Fibroblast of pulmonary artery (primary cell): ENCODE results near the gene NDFIP1.

Experiments used
- DNase-seq: peaks from one replicate; pipeline ENCODE4 v3.0.0-alpha.2; 2010; ENCODE audit warnings: low read depth
- H3K4me3 ChIP-seq: replicated peaks from 2 replicates; pipeline ENCODE4 v1.5.1; 2011; ENCODE audit warnings: low read depth, mild to moderate bottlenecking, control low read depth, low read length, moderate library complexity
- TF ChIP-seq, protein P1 (sequence below): IDR thresholded peaks from 2 replicates; pipeline ENCODE4 v1.5.1; 2011; ENCODE audit warnings: mild to moderate bottlenecking, control low read depth, low read length, inconsistent platforms; ENCODE audit errors: missing control alignments

NDFIP1 gene

DNA sequence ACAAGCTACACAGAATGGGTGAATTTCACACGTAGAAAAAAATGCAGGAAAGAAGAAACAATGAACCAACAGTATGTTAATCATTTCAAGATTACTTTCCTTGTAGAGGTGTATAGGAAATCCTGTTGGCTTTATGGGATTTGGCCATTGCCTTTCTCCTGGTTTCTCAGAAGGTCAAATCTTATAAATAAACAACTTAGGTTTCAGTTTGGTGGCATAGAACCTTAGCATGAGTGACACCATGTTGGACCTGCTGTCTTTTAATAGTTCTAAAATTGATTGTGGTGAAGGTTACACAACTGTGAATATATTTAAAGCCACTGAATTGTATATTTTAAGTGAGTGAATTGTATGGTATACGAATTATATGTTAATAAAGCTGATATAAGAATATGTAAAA, 16.7 kb upstream of the NDFIP1 start:
- DNase-seq, result no peak
- TF ChIP-seq, protein P1, sequence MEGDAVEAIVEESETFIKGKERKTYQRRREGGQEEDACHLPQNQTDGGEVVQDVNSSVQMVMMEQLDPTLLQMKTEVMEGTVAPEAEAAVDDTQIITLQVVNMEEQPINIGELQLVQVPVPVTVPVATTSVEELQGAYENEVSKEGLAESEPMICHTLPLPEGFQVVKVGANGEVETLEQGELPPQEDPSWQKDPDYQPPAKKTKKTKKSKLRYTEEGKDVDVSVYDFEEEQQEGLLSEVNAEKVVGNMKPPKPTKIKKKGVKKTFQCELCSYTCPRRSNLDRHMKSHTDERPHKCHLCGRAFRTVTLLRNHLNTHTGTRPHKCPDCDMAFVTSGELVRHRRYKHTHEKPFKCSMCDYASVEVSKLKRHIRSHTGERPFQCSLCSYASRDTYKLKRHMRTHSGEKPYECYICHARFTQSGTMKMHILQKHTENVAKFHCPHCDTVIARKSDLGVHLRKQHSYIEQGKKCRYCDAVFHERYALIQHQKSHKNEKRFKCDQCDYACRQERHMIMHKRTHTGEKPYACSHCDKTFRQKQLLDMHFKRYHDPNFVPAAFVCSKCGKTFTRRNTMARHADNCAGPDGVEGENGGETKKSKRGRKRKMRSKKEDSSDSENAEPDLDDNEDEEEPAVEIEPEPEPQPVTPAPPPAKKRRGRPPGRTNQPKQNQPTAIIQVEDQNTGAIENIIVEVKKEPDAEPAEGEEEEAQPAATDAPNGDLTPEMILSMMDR, result no peak
- H3K4me3 ChIP-seq, result no peak overlapping the region

DNA sequence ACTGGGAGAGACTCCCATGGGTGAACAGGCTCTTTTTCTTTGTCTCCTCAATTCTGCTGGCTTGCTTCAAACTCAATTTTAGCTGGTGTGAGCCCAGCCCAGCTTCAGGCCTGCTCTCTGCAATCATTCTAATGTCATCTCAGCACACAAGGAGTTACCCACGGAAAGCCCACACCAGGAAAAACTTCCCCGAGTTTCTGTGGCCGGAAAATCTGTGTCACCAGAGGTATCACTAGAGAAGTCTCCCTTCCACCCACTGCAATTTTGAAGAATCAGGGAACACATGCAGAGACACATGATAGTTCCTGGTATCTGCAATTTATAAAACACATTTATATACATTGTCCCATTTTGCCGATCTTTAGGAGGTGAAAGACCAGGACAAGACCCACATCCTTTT, 13.5 kb upstream of the NDFIP1 start:
- TF ChIP-seq, protein P1, result no peak
- no peak for DNase-seq
- H3K4me3 ChIP-seq, result no peak overlapping the region

DNA sequence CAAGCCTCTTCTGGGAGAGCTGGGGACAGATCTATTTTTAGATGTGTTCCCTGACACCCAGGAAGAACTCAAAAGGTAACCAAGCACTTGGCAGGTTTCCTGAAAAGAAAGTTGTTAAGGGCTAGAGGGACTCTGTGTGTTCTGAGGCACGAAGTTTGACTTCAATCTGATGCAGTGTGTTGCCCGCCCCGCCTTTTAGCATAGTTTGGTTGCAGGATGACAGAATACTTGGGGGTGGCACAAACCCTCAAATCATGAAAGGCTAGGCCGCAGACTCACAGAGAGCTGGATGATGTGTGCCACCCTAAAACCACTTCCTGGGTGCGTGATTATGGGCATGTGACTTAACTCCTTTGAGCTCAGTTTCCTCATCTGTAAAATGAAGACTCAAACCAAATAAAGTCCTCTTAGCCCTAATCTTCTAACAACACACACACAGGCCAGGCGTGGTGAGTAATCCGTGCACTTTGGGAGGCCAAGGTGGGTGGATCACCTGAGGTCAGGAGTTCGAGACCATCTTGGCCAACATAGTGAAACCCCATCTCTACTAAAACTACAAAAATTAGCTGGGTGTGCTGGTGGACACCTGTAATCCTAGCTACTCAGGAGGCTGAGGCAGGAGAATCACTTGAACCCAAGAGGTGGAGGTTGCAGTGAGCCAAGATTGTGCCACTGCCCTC, 12.8 kb upstream of the NDFIP1 start:
- no peak overlapping the region for H3K4me3 ChIP-seq
- TF ChIP-seq, protein P1, result no peak
- DNase-seq, result no peak

DNA sequence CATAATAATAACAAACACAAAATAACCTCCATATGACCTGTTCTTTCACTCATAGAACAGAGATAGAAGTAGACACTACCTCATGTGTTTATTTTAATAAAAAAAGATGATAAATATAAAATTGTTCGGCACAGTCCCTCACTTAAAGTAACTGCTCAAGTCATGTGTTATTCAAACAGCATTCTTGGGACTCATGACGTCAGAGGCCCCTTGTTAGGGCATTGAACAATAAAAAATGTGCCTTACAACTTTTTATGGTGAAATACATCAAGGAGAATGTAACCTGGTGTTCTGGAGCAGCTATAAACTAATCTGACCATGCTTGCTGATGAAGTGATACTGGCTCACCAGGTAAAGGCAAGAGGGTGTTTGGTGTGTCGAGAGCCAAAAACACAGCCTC, 12.2 kb upstream of the NDFIP1 start:
- H3K4me3 ChIP-seq, result no peak overlapping the region
- TF ChIP-seq, protein P1, result no peak
- DNase-seq, result peak; percentile 17

DNA sequence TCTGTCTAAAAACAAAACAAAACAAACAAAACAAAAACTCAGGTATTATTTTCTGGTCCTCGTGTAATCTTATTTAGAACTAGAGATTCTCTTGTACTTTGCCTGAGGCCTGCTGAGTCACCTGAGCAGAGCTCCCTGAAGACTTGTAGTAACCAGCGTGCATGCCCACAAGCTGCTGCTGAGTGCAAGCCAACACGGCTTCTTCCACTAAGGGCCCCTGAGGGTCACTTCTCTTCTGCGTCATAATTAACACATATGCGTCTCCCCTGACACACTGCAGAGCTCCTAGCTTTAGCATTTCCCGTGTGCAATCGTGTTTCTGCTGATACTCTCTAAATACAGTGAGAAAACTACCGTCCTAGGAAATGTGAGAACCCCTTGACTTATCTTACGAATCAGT, 10.9 kb upstream of the NDFIP1 start:
- DNase-seq, result no peak
- TF ChIP-seq, protein P1, result no peak

DNA sequence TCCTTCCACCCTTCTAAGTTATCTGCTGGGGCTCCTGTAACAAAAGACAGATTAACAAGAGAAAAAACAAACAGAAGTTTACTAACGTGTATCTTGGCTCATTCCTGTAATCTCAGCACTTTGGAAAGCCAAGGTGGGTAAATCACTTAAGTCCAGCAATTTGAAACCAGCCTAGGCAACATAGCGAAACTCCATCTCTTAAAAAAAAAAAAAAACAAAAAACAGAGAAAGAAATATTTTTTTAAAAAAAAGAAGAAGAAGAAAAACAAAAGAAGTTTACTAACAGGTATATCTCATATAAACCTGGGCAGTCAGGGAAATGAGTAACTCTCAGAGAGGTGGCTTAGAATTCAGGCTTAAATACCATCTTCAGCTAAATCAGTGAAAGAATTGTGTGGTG, 10.3 kb upstream of the NDFIP1 start:
- TF ChIP-seq, protein P1, result no peak
- no peak for DNase-seq
- H3K4me3 ChIP-seq, result no peak overlapping the region

More for the DNA sequence above, 10.9 kb upstream of the NDFIP1 start:
- no peak overlapping the region for H3K4me3 ChIP-seq

DNA sequence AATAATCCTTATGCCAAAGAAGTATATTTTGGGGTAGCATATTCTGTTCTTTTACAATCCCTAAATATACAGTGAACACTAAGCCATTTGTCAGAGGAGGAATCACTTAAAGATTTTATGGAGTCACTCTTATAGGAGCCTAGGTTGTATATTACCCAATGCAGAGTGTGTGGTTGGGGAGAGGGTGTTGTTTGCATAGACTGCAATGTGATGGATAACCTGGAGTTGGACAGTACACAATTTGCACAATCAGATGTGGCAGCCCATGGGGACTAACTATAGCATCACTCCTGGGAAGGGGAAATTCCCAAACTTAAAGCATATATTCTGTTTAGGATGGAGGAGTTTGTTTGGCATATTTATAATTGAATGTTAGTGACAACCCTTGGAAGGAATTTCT, 9.6 kb upstream of the NDFIP1 start:
- no peak for DNase-seq
- TF ChIP-seq, protein P1, result no peak

More for the DNA sequence above, 9.6 kb upstream of the NDFIP1 start:
- H3K4me3 ChIP-seq, result no peak overlapping the region
